Motor neuron (in vitro differentiated cells): ENCODE results near the gene SPAG6. TPM values are rescaled to one million over a fixed set of nuclear protein-coding genes. Genes with fewer than 3 reads are reported as not detected.

Source experiments
- ATAC-seq, 8 experiments: fragments of 200-7000 bp; cut with Tn5 transposase; replicated peaks in 6 of 8; 2 replicates each; pipeline ENCODE4 v1.8.0; 2021; ENCODE audit warnings: mild to moderate bottlenecking in 8 of 8, moderate library complexity in 8 of 8
- H3K27ac ChIP-seq, 2 donors: fragments of 250-450 bp; sonication (Bioruptor Pico); 2 replicates each; pipeline ENCODE4 v1.9.0; 2021; ENCODE audit warnings: antibody characterized with exemption in 2 of 2, mild to moderate bottlenecking in 2 of 2, moderate library complexity in 1 of 2
- H3K4me1 ChIP-seq, 2 donors: fragments of 250-450 bp; sonication (Bioruptor Pico); replicated peaks in 1 of 2; 2 replicates each; pipeline ENCODE4 v1.6.1; 2021; ENCODE audit warnings: antibody characterized with exemption in 2 of 2, mild to moderate bottlenecking in 2 of 2, moderate library complexity in 1 of 2
- H3K4me3 ChIP-seq, 5 donors: fragments of 250-450 bp; sonication (Bioruptor Pico); 2 replicates each; pipeline ENCODE4 v1.9.0; 2021; ENCODE audit warnings: antibody characterized with exemption in 5 of 5, mild to moderate bottlenecking in 5 of 5, moderate library complexity in 4 of 5
- WGBS, 10 experiments: fragments of 450-650 bp; shearing (Covaris generic); methylation state at CpG; one replicate each; pipeline ENCODE4 v1.0.0; 2022; 5-methylcytosine and 5-hydroxymethylcytosine counted together
- in situ Hi-C, 9 experiments: fragments of 400-800 bp; cut with MboI; loops; one replicate each; pipeline ENCODE4 v1.15.0; 2021; ENCODE audit warnings: low sequenced_read_pairs in 9 of 9, low pct_unique_long_range_greater_than_20kb in 2 of 9; ENCODE audit not compliant: unreplicated experiment in 9 of 9
- total RNA-seq, 8 experiments: library from RNA; unstranded; fragments of 300-600 nt; gene quantifications; 2 replicates each; pipeline versions ENCODE4 v1.2.3 to v1.2.4, GENCODE V29; 2022

The SPAG6 gene
- total RNA-seq, 8 experiments from 2014 or later, result 0.17 to 67.7 (median 1.8) TPM; not detected in 1

DNA sequence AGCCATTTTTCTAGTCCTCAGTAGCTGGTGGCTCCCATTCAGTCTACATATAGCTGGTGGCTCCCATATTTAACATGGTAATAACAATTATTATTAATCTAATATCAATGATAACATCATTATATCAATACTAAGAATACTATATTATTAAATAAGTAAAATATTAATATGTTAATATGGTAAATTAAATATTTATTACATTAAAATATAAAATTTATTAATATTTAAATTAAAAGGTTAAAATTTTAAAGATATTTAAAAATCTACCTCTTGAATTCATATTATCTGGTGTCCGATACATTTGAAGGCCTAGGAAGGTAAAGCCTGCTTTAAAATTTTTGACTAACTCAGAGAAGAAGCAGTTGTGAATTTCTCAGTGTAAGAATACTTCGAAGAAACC lies 69.8 kb downstream of the SPAG6 start:
- in situ Hi-C loops, result no loop called here
- Histone ChIP-seq H3K27ac (no peak overlapping the region), H3K4me1 (no peaks in the 10 kb centered on the region), H3K4me3 (no peak overlapping the region)
- WGBS, 10 experiments, result 71 to 100% (median 100%) methylated on average over 1 to 2 of the region's 2 CpGs; no CpG with 5 or more reads in 1 of the 10 experiments
- ATAC-seq, result no peak

GRCh38 chr10:22417736-22418268 lies 72.5 kb downstream of the SPAG6 start:
- WGBS, 10 experiments, result 41 to 78% (median 66%) methylated on average over 3 of the region's 3 CpGs
- Histone ChIP-seq H3K27ac (no peak overlapping the region), H3K4me1 (no peaks in the 10 kb centered on the region), H3K4me3 (no peak overlapping the region)
- no peak for ATAC-seq
- in situ Hi-C loops, result no loop called here

GRCh38 chr10:22420787-22421517 lies 75.7 kb downstream of the SPAG6 start:
- in situ Hi-C loops, result no loop called here
- Histone ChIP-seq H3K4me3 (no peak overlapping the region), H3K4me1 (no peaks in the 10 kb centered on the region), H3K27ac (no peak overlapping the region)
- 63 to 100% (median 90%) methylated on average over 1 to 3 of the region's 4 CpGs; no CpG with 5 or more reads in 3 of the 10 experiments for WGBS, 10 experiments
- ATAC-seq, result peak in 2 of 8 experiments; percentile 45 to 51

DNA sequence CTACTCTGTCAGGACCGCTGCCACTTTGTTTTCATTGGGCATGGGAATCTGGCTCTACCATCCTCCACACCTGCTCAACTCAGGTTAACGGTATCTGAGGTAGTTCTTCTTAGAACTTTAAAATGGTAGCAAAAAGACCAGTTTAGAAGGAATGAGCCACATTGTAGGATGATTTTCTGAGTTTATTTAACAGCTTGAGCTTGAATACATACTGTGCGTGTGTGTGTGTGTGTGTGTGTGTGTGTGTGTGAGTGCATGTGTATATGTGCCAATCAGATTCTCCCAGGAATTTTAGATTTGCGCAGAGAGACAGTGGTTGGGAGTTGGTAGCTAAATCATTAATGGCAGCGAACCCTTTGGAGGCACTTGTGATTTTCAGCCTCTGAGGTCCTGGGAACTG lies 81.4 kb downstream of the SPAG6 start:
- H3K4me1 ChIP-seq, result peaks cover 16 to 21% of the 10 kb centered on the region in 2 donors
- 71 to 100% (median 80%) methylated on average over 1 to 5 of the region's 5 CpGs; no CpG with 5 or more reads in 2 of the 10 experiments for WGBS, 10 experiments
- in situ Hi-C loops, result loop anchor here in 1 of 9 experiments (25.0 kb wide), 1 partner anchor 439 kb away; no protein-coding TSS in a partner anchor

DNA sequence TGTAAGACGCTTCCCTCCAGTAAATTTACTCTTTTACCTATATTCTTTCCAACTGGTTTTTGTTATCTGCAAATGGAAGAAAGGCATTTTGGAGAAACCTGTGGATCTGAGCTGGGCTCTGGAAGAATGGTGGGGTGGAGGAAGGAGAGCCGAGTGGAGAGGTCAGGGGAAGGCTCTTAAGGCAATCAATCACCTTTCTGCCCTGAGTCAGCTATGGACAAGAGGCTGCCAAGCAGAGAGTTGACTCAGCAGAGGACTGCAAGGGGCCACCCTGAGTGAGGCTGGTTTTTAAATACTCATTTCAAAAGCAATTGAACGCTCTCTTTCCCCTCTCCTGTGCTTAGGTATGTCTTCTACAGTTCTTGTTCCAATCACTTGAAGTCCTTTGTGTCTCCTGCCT lies 81.8 kb downstream of the SPAG6 start:
- in situ Hi-C loops, result loop anchor here in 1 of 9 experiments (25.0 kb wide), 1 partner anchor 440 kb away; no protein-coding TSS in a partner anchor
- H3K4me1 ChIP-seq, result peaks cover 16 to 21% of the 10 kb centered on the region in 2 donors
- no peak overlapping the region for H3K27ac ChIP-seq
- WGBS, 10 experiments, result 0 to 57% (median 42%) methylated on average over 2 of the region's 3 CpGs; no CpG with 5 or more reads in 4 of the 10 experiments
- ATAC-seq, result peak in 7 of 8 experiments; percentile 56 to 90 (median 80)
- no peak overlapping the region for H3K4me3 ChIP-seq

More for the DNA sequence above, 81.4 kb downstream of the SPAG6 start:
- no peak overlapping the region for H3K4me3 ChIP-seq
- no peak for ATAC-seq
- H3K27ac ChIP-seq, result no peak overlapping the region

DNA sequence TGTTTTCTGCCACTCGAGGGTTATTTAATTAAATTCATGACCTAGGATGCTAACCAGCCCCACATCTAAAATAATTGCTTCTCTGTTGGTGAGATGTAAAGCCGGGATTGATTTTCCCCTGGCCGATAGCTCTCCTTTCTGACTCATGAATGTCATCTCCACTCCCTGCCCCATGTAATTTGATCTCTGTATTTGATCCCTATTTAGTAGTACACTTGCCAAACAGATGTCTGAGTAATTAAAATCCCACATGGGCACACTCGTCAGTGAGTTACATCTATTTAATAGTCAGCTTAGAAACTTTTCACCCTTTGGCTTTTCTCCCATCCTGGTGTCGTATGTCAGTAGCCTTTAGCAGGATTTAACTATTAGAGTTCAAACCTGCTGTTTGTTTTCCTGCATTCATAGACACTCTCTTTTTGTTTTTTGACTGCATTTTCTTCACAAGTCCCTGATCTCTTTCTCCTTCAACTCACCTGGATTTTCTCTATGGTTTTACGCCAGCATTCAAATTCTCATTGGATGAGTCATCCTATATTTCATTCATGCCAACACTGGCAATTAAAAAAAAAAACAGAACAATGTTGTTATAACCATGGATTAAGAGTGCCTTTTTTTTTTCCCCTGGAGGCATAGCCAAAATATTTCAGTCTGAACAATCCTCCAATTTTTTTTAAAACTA lies 82.7 kb downstream of the SPAG6 start:
- in situ Hi-C loops, result loop anchor here in 1 of 9 experiments (25.0 kb wide), 1 partner anchor 441 kb away; no protein-coding TSS in a partner anchor
- H3K4me3 ChIP-seq, result no peak overlapping the region
- no peak overlapping the region for H3K27ac ChIP-seq
- 0 to 25% (median 4%) methylated on average over 2 to 6 of the region's 6 CpGs; no CpG with 5 or more reads in 1 of the 10 experiments for whole genome bisulfite sequencing, 10 experiments
- peaks cover 16 to 21% of the 10 kb centered on the region in 2 donors for H3K4me1 ChIP-seq
- peak; percentile 86 to 98 (median 90) for ATAC-seq

DNA sequence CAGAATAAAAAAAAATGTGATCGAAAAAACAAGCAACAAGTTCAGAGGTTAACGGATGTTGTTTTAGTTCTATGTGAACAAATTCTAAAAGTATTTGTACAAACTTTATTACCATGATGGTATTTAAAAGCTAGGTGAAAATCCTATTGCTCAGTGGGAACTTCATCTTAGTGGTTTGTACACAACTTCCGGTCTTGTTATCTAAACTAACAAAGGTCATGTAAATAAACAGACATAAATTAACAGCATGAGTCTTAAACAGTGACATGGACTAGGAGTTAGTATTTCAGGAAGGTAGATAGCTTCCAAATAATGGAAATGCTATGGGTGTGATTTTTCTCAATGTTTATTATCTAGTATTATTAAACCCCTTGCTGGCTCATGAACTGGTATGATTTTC lies 83.8 kb downstream of the SPAG6 start:
- 24 to 94% (median 74%) methylated on average over 2 to 3 of the region's 3 CpGs for WGBS, 10 experiments

DNA sequence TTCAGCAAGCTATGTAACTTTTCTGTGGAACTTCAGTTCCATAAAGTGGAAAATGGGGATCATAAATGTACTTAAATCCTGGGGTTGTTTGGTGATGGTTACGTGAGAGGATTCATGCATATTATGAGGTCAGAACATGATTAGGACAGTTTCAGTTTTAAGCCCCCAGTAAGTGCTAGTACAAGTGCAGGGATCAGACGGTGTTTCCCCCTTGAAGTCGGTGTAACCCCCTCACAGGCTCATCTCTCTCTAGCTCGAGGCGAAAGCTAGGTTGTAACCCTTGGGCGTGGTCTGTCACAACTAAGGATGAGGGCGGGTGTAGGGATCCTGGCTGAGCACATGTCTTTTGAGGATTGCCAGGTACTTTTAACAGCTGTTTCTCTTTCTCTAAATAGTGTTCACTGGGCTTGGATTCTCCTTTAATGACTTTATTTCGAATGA lies 84.7 kb downstream of the SPAG6 start:
- in situ Hi-C loops, result loop anchor here in 1 of 9 experiments (25.0 kb wide), 1 partner anchor 443 kb away; no protein-coding TSS in a partner anchor
- H3K4me3 ChIP-seq, result no peak overlapping the region
- no peak overlapping the region for H3K27ac ChIP-seq
- ATAC-seq, result no peak
- peaks cover 16 to 21% of the 10 kb centered on the region in 2 donors for H3K4me1 ChIP-seq
- 64 to 100% (median 80%) methylated on average over 1 to 7 of the region's 8 CpGs; no CpG with 5 or more reads in 1 of the 10 experiments for WGBS, 10 experiments

More for the DNA sequence above, 83.8 kb downstream of the SPAG6 start:
- H3K27ac ChIP-seq, result no peak overlapping the region
- ATAC-seq, result no peak
- no peak overlapping the region for H3K4me3 ChIP-seq
- H3K4me1 ChIP-seq, result peaks cover 16 to 21% of the 10 kb centered on the region in 2 donors
- in situ Hi-C loops, result loop anchor here in 1 of 9 experiments (25.0 kb wide), 1 partner anchor 442 kb away; no protein-coding TSS in a partner anchor

GRCh38 chr10:22433875-22434274 lies 88.6 kb downstream of the SPAG6 start:
- in situ Hi-C loops, result loop anchor here in 1 of 9 experiments (25.0 kb wide), 1 partner anchor 447 kb away; no protein-coding TSS in a partner anchor
- no peak for ATAC-seq
- H3K4me1 ChIP-seq, result peaks cover 3 to 10% of the 10 kb centered on the region in 2 donors
- WGBS, 10 experiments, result 0 to 69% (median 36%) methylated on average over 1 to 2 of the region's 2 CpGs; no CpG with 5 or more reads in 1 of the 10 experiments
- H3K27ac ChIP-seq, result no peak overlapping the region
- no peak overlapping the region for H3K4me3 ChIP-seq

DNA sequence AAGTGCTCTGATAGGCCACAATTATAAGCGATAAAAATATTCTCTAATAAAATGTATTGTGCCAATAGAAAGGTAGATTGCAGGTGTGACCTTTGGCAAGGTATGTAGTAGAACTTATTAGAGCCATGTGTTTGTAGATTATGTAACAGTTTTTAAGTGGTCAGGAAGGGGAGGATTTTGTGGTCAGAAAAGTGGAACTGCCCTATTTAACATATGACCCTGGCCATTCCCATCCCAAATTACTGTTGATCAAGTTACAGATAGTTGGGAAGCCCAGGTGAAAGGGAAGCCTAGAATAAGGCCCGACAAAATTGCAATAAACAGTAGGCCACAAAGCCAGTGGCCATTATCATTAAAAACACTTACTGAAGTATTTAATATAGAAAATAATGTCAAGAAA lies 89.2 kb downstream of the SPAG6 start:
- Histone ChIP-seq H3K27ac (no peak overlapping the region), H3K4me3 (no peak overlapping the region), H3K4me1 (peaks cover 6 to 16% of the 10 kb centered on the region in 2 donors)
- 40 to 100% (median 87%) methylated on average over 1 to 2 of the region's 2 CpGs; no CpG with 5 or more reads in 2 of the 10 experiments for WGBS, 10 experiments
- in situ Hi-C loops, result loop anchor here in 1 of 9 experiments (25.0 kb wide), 1 partner anchor 447 kb away; no protein-coding TSS in a partner anchor
- no peak for ATAC-seq

DNA sequence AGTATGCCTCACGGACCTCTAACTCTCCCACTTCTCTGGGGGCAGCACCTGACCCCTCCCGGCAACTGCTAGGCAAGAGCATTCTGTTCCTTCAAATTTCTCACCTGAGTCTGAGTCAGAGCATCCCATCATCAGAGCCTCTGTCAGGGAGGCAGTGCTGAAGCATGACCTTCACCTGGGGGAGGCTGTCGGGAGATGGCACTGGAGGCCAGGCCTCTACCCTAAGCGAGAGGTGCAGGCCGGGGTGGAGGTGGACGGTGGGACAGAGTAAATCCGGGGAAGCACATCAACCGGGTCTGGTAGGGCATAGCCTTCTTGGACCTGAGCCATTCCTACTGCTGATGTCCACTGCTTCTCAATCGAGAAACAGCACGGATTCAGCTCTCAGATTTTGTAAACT lies 90.4 kb downstream of the SPAG6 start:
- ATAC-seq, result no peak
- 84 to 100% (median 100%) methylated on average over 2 to 7 of the region's 10 CpGs; no CpG with 5 or more reads in 4 of the 10 experiments for WGBS, 10 experiments
- Histone ChIP-seq H3K27ac (no peak overlapping the region), H3K4me1 (peaks cover 6 to 16% of the 10 kb centered on the region in 2 donors), H3K4me3 (no peak overlapping the region)
- in situ Hi-C loops, result loop anchor here in 1 of 9 experiments (25.0 kb wide), 1 partner anchor 448 kb away; no protein-coding TSS in a partner anchor

DNA sequence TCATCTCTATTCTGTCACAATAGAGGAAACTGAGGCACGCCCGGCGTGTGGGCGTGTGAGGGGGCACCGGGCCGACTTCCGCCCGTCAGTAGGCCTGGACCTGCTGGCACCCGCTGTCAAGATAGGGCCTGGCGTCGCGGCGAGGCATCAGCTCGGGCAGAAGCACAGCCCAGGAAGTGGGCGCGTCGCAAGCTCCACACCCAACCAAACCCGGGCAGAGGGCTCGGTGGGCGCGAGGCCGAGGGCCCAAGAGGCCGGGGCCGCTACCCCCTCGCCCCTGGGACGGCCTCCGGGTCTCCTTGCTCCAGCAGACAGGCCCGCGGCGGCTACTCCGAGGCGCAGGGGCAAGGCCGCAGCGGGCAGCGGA lies 91.2 kb downstream of the SPAG6 start:
- in situ Hi-C loops, result loop anchor here in 1 of 9 experiments (25.0 kb wide), 1 partner anchor 449 kb away; no protein-coding TSS in a partner anchor
- peak in 3 of 8 experiments; percentile 12 to 46 (median 12) for ATAC-seq
- 0 to 86% (median 58%) methylated on average over 2 to 15 of the region's 35 CpGs; no CpG with 5 or more reads in 6 of the 10 experiments for WGBS, 10 experiments
- H3K27ac ChIP-seq, result peak overlapping the region; percentile 89 to 94
- peak overlapping the region; percentile 44 to 56 (median 54) for H3K4me3 ChIP-seq
- peaks cover 6 to 16% of the 10 kb centered on the region in 2 donors for H3K4me1 ChIP-seq
